ENCODE data around the gene VEGFC. TPM values are rescaled to one million over a fixed set of nuclear protein-coding genes. Genes with fewer than 3 reads are reported as not detected.
A peak's percentile ranks its signal among the peaks of the same experiment; 100 is the strongest.

Gene VEGFC
- polyA plus RNA-seq, 1 donor (not counting 4 experiments of a cell fraction or from before 2014, with no cell fraction given): 19.4 TPM

- Histone ChIP-seq H3K4me1 (ENCODE audit: control insufficient read depth, extremely low read depth, insufficient read depth, low read length) (peaks cover 56% of the 10 kb centered on the region), H3K9me1 (ENCODE audit: control insufficient read depth, extremely low read depth, insufficient read depth, low read length) (no peaks in the 10 kb centered on the region), H2AFZ (ENCODE audit: control insufficient read depth, low read length) (no peak overlapping the region), H3K27me3 (ENCODE audit: control insufficient read depth, extremely low read depth, insufficient read depth, low read length) (no peaks in the 10 kb centered on the region), H3K9ac (ENCODE audit: control insufficient read depth, extremely low read depth, insufficient read depth, low read length) (no peak overlapping the region), H3K4me2 (ENCODE audit: control insufficient read depth, extremely low read depth, insufficient read depth, low read depth, low read length) (no peak overlapping the region), H3K9me3 (ENCODE audit: control insufficient read depth, low read depth, low read length) (no peaks in the 10 kb centered on the region), H4K20me1 (ENCODE audit: control insufficient read depth, extremely low read depth, insufficient read depth, low read length) (no peaks in the 10 kb centered on the region), H3K36me3 (ENCODE audit: control insufficient read depth in 2 of 2, extremely low read depth in 1 of 2, insufficient read depth in 2 of 2, low read length in 2 of 2) (no peaks in the 10 kb centered on the region), H3K79me2 (ENCODE audit: control insufficient read depth, insufficient read depth, low read length) (peaks cover 98% of the 10 kb centered on the region), H3K27ac (ENCODE audit: control insufficient read depth, insufficient read depth, low read length) (peak overlapping the region; percentile 16), H3K4me3 (ENCODE audit: control insufficient read depth in 2 of 3, extremely low read depth in 1 of 3, insufficient read depth in 2 of 3, low read depth in 1 of 3, low read length in 3 of 3) (no peak overlapping the region)
- FAIRE-seq (no peak), DNase-seq (ENCODE audit: low read depth, low spot score) (no peak)
- TF ChIP-seq CTCF (optimal IDR thresholded peaks at IDR 0.05 in 1 of 3, IDR thresholded peaks at IDR 0.05 in 1 of 3, conservative IDR thresholded peaks at IDR 0.05 in 1 of 3; ENCODE audit: extremely low read depth in 1 of 3, insufficient read depth in 2 of 3, low read length in 3 of 3) (no peak), EZH2 (IDR thresholded peaks at IDR 0.05; ENCODE audit: low read length) (no peak)
- dilution Hi-C loops (cut with MboI; ENCODE audit: extremely low pct_ligation_motif_present, low sequenced_read_pairs): no loop called here
Measured at GRCh38 chr4:176782794-176783193, 9.9 kb downstream of the VEGFC start.

GRCh38 chr4:176782191-176782590 lies 10.5 kb downstream of the VEGFC start:
- H3K27me3 ChIP-seq (ENCODE audit: control insufficient read depth, extremely low read depth, insufficient read depth, low read length): no peaks in the 10 kb centered on the region
- dilution Hi-C loops (cut with MboI; ENCODE audit: extremely low pct_ligation_motif_present, low sequenced_read_pairs): no loop called here
- H3K9me1 ChIP-seq (ENCODE audit: control insufficient read depth, extremely low read depth, insufficient read depth, low read length): no peaks in the 10 kb centered on the region
- H3K4me2 ChIP-seq (ENCODE audit: control insufficient read depth, extremely low read depth, insufficient read depth, low read depth, low read length): peak overlapping the region; percentile 81
- H3K9ac ChIP-seq (ENCODE audit: control insufficient read depth, extremely low read depth, insufficient read depth, low read length): peak overlapping the region; percentile 50
- H4K20me1 ChIP-seq (ENCODE audit: control insufficient read depth, extremely low read depth, insufficient read depth, low read length): no peaks in the 10 kb centered on the region
- no peak for FAIRE-seq
- H3K4me3 ChIP-seq (ENCODE audit: control insufficient read depth in 2 of 3, extremely low read depth in 1 of 3, insufficient read depth in 2 of 3, low read depth in 1 of 3, low read length in 3 of 3): peak overlapping the region in 1 of 3 experiments; percentile 25
- H3K9me3 ChIP-seq (ENCODE audit: control insufficient read depth, low read depth, low read length): no peaks in the 10 kb centered on the region
- H3K36me3 ChIP-seq (ENCODE audit: control insufficient read depth in 2 of 2, extremely low read depth in 1 of 2, insufficient read depth in 2 of 2, low read length in 2 of 2): no peaks in the 10 kb centered on the region
- peak overlapping the region; percentile 70 for H3K27ac ChIP-seq (ENCODE audit: control insufficient read depth, insufficient read depth, low read length)
- peaks cover 98% of the 10 kb centered on the region for H3K79me2 ChIP-seq (ENCODE audit: control insufficient read depth, insufficient read depth, low read length)
- TF ChIP-seq EZH2 (IDR thresholded peaks at IDR 0.05; ENCODE audit: low read length): no peak
- no peak for TF ChIP-seq CTCF (optimal IDR thresholded peaks at IDR 0.05 in 1 of 3, IDR thresholded peaks at IDR 0.05 in 1 of 3, conservative IDR thresholded peaks at IDR 0.05 in 1 of 3; ENCODE audit: extremely low read depth in 1 of 3, insufficient read depth in 2 of 3, low read length in 3 of 3)
- H3K4me1 ChIP-seq (ENCODE audit: control insufficient read depth, extremely low read depth, insufficient read depth, low read length): peaks cover 57% of the 10 kb centered on the region
- H2AFZ ChIP-seq (ENCODE audit: control insufficient read depth, low read length): no peak overlapping the region
- DNase-seq (ENCODE audit: low read depth, low spot score): no peak

Measured in keratinocyte (primary cell).